Ishikawa (cell line): ENCODE results near the gene FSCN2.

ENCODE experiments used
- CEBPB ChIP-seq: IDR thresholded peaks from 2 replicates; pipeline ENCODE4 v1.6.1; 2012
- CREB1 ChIP-seq: IDR thresholded peaks from 2 replicates; pipeline ENCODE4 v1.6.1; 2012; ENCODE audit warnings: low read depth
- EGR1 ChIP-seq: IDR thresholded peaks from 2 replicates; pipeline ENCODE4 v1.6.1; 2012
- EP300 ChIP-seq: IDR thresholded peaks from 2 replicates; pipeline ENCODE4 v1.6.1; 2012; ENCODE audit warnings: borderline replicate concordance
- FOXM1 ChIP-seq: IDR thresholded peaks from 2 replicates; pipeline ENCODE4 v1.6.1; 2012; ENCODE audit warnings: low read depth, borderline replicate concordance
- MAX ChIP-seq: IDR thresholded peaks from 2 replicates; pipeline ENCODE4 v1.6.1; 2012
- NFIC ChIP-seq: IDR thresholded peaks from 2 replicates; pipeline ENCODE4 v1.6.1; 2012
- RAD21 ChIP-seq: IDR thresholded peaks from 2 replicates; pipeline ENCODE4 v1.6.1; 2012; ENCODE audit warnings: low read depth
- REST ChIP-seq: IDR thresholded peaks from 2 replicates; pipeline ENCODE4 v1.6.1; 2012; ENCODE audit warnings: low read depth, mild to moderate bottlenecking
- TAF1 ChIP-seq: IDR thresholded peaks from 2 replicates; pipeline ENCODE4 v1.6.1; 2012; ENCODE audit warnings: low read depth, mild to moderate bottlenecking
- TCF12 ChIP-seq: IDR thresholded peaks from 2 replicates; pipeline ENCODE4 v1.6.1; 2012; ENCODE audit warnings: low read depth
- TEAD4 ChIP-seq: IDR thresholded peaks from 2 replicates; pipeline ENCODE4 v1.6.1; 2012
- USF1 ChIP-seq: IDR thresholded peaks from 2 replicates; pipeline ENCODE4 v1.6.1; 2012
- YY1 ChIP-seq: IDR thresholded peaks from 2 replicates; pipeline ENCODE4 v1.6.1; 2012; ENCODE audit warnings: low read depth
- ZBTB7A ChIP-seq: IDR thresholded peaks from 2 replicates; pipeline ENCODE4 v1.6.1; 2012; ENCODE audit warnings: low read depth

Gene FSCN2

GRCh38 chr17:81511804-81512561, 16.2 kb upstream of the FSCN2 start:
- TF ChIP-seq TAF1: no peak
- 0 out of 2 replicates have a peak, but pooled peaks have one; percentile 44 for TF ChIP-seq ZBTB7A
- TF ChIP-seq FOXM1: no peak
- TF ChIP-seq NFIC: no peak

- TF ChIP-seq MAX: peak; percentile 34; the same call in 1 of the 2 replicates
- TF ChIP-seq CEBPB: no peak
- peak; percentile 79 for TF ChIP-seq TAF1
- TF ChIP-seq EP300: peak; percentile 37; the same call in 1 of the 2 replicates
- no peak for TF ChIP-seq REST
- no peak for TF ChIP-seq YY1
- peak; percentile 66 for TF ChIP-seq NFIC
- peak; percentile 60 for TF ChIP-seq EGR1
- peak; percentile 84 for TF ChIP-seq USF1
- peak; percentile 31; the same call in 1 of the 2 replicates for TF ChIP-seq ZBTB7A
Measured at GRCh38 chr17:81512562-81513371, 15.4 kb upstream of the FSCN2 start, which contains the start of gene ACTG1. Gene ACTG1 (minus strand): TSS chr17:81512799. CDS start chr17:81512354, 445 bp downstream.

- TF ChIP-seq TAF1 (no peak), TCF12 (no peak), CREB1 (no peak), MAX (no peak; the same call in 1 of the 2 replicates), EGR1 (no peak), FOXM1 (no peak), USF1 (no peak), CEBPB (no peak), ZBTB7A (no peak), EP300 (no peak), NFIC (no peak), YY1 (no peak), REST (no peak), TEAD4 (no peak), RAD21 (no peak)
Measured at GRCh38 chr17:81513372-81513752, 14.8 kb upstream of the FSCN2 start.

- TF ChIP-seq TEAD4: peak; percentile 19; the same call in 1 of the 2 replicates
- peak; percentile 35; the same call in 1 of the 2 replicates for TF ChIP-seq ZBTB7A
- TF ChIP-seq NFIC: no peak
- TF ChIP-seq YY1: no peak
Measured at GRCh38 chr17:81513753-81514488, 14.3 kb upstream of the FSCN2 start.

GRCh38 chr17:81514489-81514738, 13.8 kb upstream of the FSCN2 start:
- no peak for TF ChIP-seq YY1
- TF ChIP-seq MAX: 0 out of 2 replicates have a peak, but pooled peaks have one; percentile 4
- 0 out of 2 replicates have a peak, but pooled peaks have one; percentile 8 for TF ChIP-seq ZBTB7A
- 0 out of 2 replicates have a peak, but pooled peaks have one; percentile 38 for TF ChIP-seq USF1
- no peak for TF ChIP-seq TEAD4
- 0 out of 2 replicates have a peak, but pooled peaks have one; percentile 7 for TF ChIP-seq EGR1
